HCT116 (cell line): ENCODE measurements around the gene CYP2A13. TPM values are rescaled to one million over a fixed set of nuclear protein-coding genes. Genes with fewer than 3 reads are reported as not detected.
A peak's percentile ranks its signal among the peaks of the same experiment; 100 is the strongest.

ENCODE experiments used
- ATAC-seq: fragments of 200-7000 bp; cut with Tn5 transposase; 2 replicates; pipeline ENCODE4 v1.9.1; 2020; ENCODE audit warnings: mild to moderate bottlenecking, moderate library complexity
- BruUV-seq: library from RNA; stranded (reverse); fragments of 400-500 nt; replicated peaks from 2 replicates; lab custom pipeline; 2021; lab: Mats Ljungman, UMichigan
- CTCF ChIA-PET: fragments of 300-600 bp; sonication (Branson Sonifier 250); formaldehyde crosslinking; loops from one replicate; lab custom pipeline; 2021; ENCODE audit warnings: antibody characterized with exemption; lab: Charles Lee
- POLR2A ChIA-PET: fragments of 300-600, 350-600 bp; sonication (Branson Sonifier 250); formaldehyde crosslinking; loops from one replicate; lab custom pipeline; 2021; ENCODE audit warnings: antibody characterized with exemption; lab: Charles Lee
- RAD21 ChIA-PET, 2 experiments: fragments of 300-600 bp; sonication (Branson Sonifier 250); formaldehyde crosslinking; loops; one replicate each; lab custom pipeline; 2023; ENCODE audit warnings: low total read pairs in 2 of 2; ENCODE audit not compliant: uncharacterized antibody in 2 of 2, unreplicated experiment in 2 of 2, low non-redundant PET in 1 of 2; lab: Charles Lee
- DNase-seq: peaks from one replicate; pipeline ENCODE4 v3.0.0-alpha.2; 2010; ENCODE audit warnings: low read depth, low spot score
- H2AFZ ChIP-seq: fragments of 200-600 bp; shearing (Covaris generic), sonication (generic); 2 replicates; pipeline ENCODE4 v1.6.1; 2017; ENCODE audit warnings: low read depth, mixed run types, mixed read lengths, antibody characterized with exemption, low read length; ENCODE audit not compliant: poor library complexity, severe bottlenecking
- H3K27ac ChIP-seq: 2 replicates; pipeline ENCODE4 v1.5.1; 2012; ENCODE audit warnings: low read depth, low read length
- H3K27me3 ChIP-seq: fragments of 200-600 bp; sonication (generic); 2 replicates; pipeline ENCODE4 v1.6.1; 2016; ENCODE audit warnings: mixed run types, low read length, mixed read lengths; ENCODE audit not compliant: insufficient read depth
- H3K36me3 ChIP-seq, 2 experiments: fragments of 200-500 bp in 1 of 2; fragments of 200-600 bp in 1 of 2; sonication (Bioruptor generic) in 1 of 2; sonication (generic) in 1 of 2; 2 replicates each; pipeline versions ENCODE4 v1.5.1 to v1.6.1; 2014 to 2016; ENCODE audit warnings: low read length in 2 of 2, inconsistent platforms in 1 of 2, mixed read lengths in 1 of 2, mixed run types in 1 of 2; ENCODE audit not compliant: insufficient read depth in 2 of 2, control insufficient read depth in 1 of 2
- H3K4me1 ChIP-seq, 2 experiments: fragments of 200-600 bp in 1 of 2; sonication (generic) in 1 of 2; 2 replicates each; pipeline versions ENCODE4 v1.5.1 to v1.6.1; 2012 to 2017; ENCODE audit warnings: low read length in 2 of 2, inconsistent platforms in 1 of 2, mild to moderate bottlenecking in 1 of 2, mixed read lengths in 1 of 2, mixed run types in 1 of 2, moderate library complexity in 1 of 2; ENCODE audit not compliant: insufficient read depth in 2 of 2, control insufficient read depth in 1 of 2
- H3K4me2 ChIP-seq: fragments of 200-600 bp; sonication (generic); 2 replicates; pipeline ENCODE4 v1.6.1; 2017; ENCODE audit warnings: mixed run types, low read length, mixed read lengths
- H3K4me3 ChIP-seq, 2 experiments: fragments of 200-600 bp in 1 of 2; sonication (generic) in 1 of 2; replicated peaks in 1 of 2; 2 replicates each; pipeline ENCODE4 v1.5.1; 2011 to 2016; ENCODE audit warnings: low read length in 2 of 2, control low read depth in 1 of 2, low read depth in 1 of 2, mild to moderate bottlenecking in 1 of 2, mixed read lengths in 1 of 2, mixed run types in 1 of 2
- H3K79me2 ChIP-seq: fragments of 200-600 bp; sonication (generic); 2 replicates; pipeline ENCODE4 v1.6.1; 2017; ENCODE audit warnings: mild to moderate bottlenecking, mixed run types, low read length, moderate library complexity, mixed read lengths; ENCODE audit not compliant: insufficient read depth
- H3K9ac ChIP-seq: fragments of 200-600 bp; sonication (generic); 2 replicates; pipeline ENCODE4 v1.6.1; 2016; ENCODE audit warnings: low read length, mixed read lengths
- H3K9me2 ChIP-seq: fragments of 200-600 bp; sonication (generic), shearing (Covaris generic); 2 replicates; pipeline ENCODE4 v1.6.1; 2017; ENCODE audit warnings: mixed run types, mild to moderate bottlenecking, moderate library complexity; ENCODE audit not compliant: insufficient read depth
- H3K9me3 ChIP-seq, 2 experiments: fragments of 200-500 bp in 1 of 2; fragments of 200-600 bp in 1 of 2; sonication (Bioruptor generic) in 1 of 2; sonication (generic) in 1 of 2; 2 replicates each; pipeline ENCODE4 v1.6.1; 2014 to 2017; ENCODE audit warnings: low read length in 2 of 2, mixed read lengths in 2 of 2, inconsistent platforms in 1 of 2, low read depth in 1 of 2, mild to moderate bottlenecking in 1 of 2, mixed run types in 1 of 2, moderate library complexity in 1 of 2; ENCODE audit not compliant: control insufficient read depth in 1 of 2, insufficient read depth in 1 of 2
- H4K20me1 ChIP-seq: fragments of 200-600 bp; sonication (generic), shearing (Covaris generic); 2 replicates; pipeline ENCODE4 v1.6.1; 2017; ENCODE audit warnings: mixed run types, mild to moderate bottlenecking, moderate library complexity; ENCODE audit not compliant: insufficient read depth
- CEBPB ChIP-seq: IDR thresholded peaks from 2 replicates; pipeline ENCODE4 v1.6.1; 2012; ENCODE audit warnings: low read depth
- EGR1 ChIP-seq: IDR thresholded peaks from 2 replicates; pipeline ENCODE4 v1.6.1; 2012; ENCODE audit warnings: low read depth
- ELF1 ChIP-seq: IDR thresholded peaks from 2 replicates; pipeline ENCODE4 v1.6.1; 2012; ENCODE audit warnings: low read depth, borderline replicate concordance
- EZH2 ChIP-seq: fragments of 200-600 bp; sonication (generic); IDR thresholded peaks from 2 replicates; pipeline ENCODE4 v1.6.1; 2017; ENCODE audit warnings: antibody characterized with exemption, mixed run types
- EZH2phosphoT487 ChIP-seq: fragments of 200-600 bp; IDR thresholded peaks from 2 replicates; pipeline ENCODE4 v1.6.1; 2018; ENCODE audit warnings: antibody characterized with exemption, borderline replicate concordance
- JUND ChIP-seq: IDR thresholded peaks from 2 replicates; pipeline ENCODE4 v1.6.1; 2012
- POLR2A ChIP-seq: IDR thresholded peaks from 2 replicates; pipeline ENCODE4 v1.7.0; 2011; ENCODE audit warnings: borderline replicate concordance; ENCODE audit not compliant: insufficient read depth, insufficient read length; ENCODE audit errors: extremely low read depth
- SIN3A ChIP-seq: IDR thresholded peaks from 2 replicates; pipeline ENCODE4 v1.6.1; 2012; ENCODE audit warnings: low read depth
- SP1 ChIP-seq: IDR thresholded peaks from 2 replicates; pipeline ENCODE4 v1.6.1; 2012; ENCODE audit warnings: low read depth
- SRF ChIP-seq: IDR thresholded peaks from 2 replicates; pipeline ENCODE4 v1.6.1; 2012; ENCODE audit warnings: low read depth
- ZBTB33 ChIP-seq: IDR thresholded peaks from 2 replicates; pipeline ENCODE4 v1.6.1; 2011; ENCODE audit warnings: mild to moderate bottlenecking, low read length, moderate library complexity; ENCODE audit not compliant: insufficient replicate concordance; ENCODE audit errors: extremely low read depth
- ZNF274 ChIP-seq: fragments of 200-500 bp; sonication (Bioruptor generic); IDR thresholded peaks from 2 replicates; pipeline ENCODE4 v1.6.1; 2014; ENCODE audit warnings: mild to moderate bottlenecking, low read depth, low read length, inconsistent platforms
- intact Hi-C: fragments of 100-400 bp; cut with micrococcal nuclease; formaldehyde crosslinking; loops from 2 replicates; pipeline ENCODE4 v1.10.0; 2022
- total RNA-seq: library from RNA; stranded (reverse); gene quantifications from one replicate; pipeline ENCODE4 v1.2.1, GENCODE V29; 2021; ENCODE audit not compliant: unreplicated experiment
- TF ChIP-seq, protein P1 (sequence below): IDR thresholded peaks from 2 replicates; pipeline ENCODE4 v1.6.1; 2012
- TF ChIP-seq, protein P2 (sequence below), 3 experiments: fragments of 200-600 bp in 1 of 3; sonication (generic) in 1 of 3; IDR thresholded peaks in 2 of 3; conservative IDR thresholded peaks in 1 of 3; 2 replicates each; pipeline ENCODE4 v1.5.1; 2012 to 2017; ENCODE audit warnings: low read depth in 2 of 3, low read length in 2 of 3, antibody characterized with exemption in 1 of 3, borderline replicate concordance in 1 of 3, control low read depth in 1 of 3, mild to moderate bottlenecking in 1 of 3, mixed read lengths in 1 of 3, mixed run types in 1 of 3, moderate library complexity in 1 of 3; ENCODE audit not compliant: insufficient read depth in 1 of 3

The CYP2A13 gene
- total RNA-seq, 1 experiment from 2014 or later: not detected

- intact Hi-C loops: no loop called here
- Histone ChIP-seq H3K4me1 (no peaks in the 10 kb centered on the region), H4K20me1 (no peaks in the 10 kb centered on the region)
- no peak for TF ChIP-seq JUND
- TF ChIP-seq POLR2A: no peak
- no peak for TF ChIP-seq EZH2
- TF ChIP-seq CEBPB: no peak
- no peak for TF ChIP-seq ZNF274
- TF ChIP-seq SP1: no peak
- TF ChIP-seq ELF1: no peak
- no peak for TF ChIP-seq ZBTB33
- no peak for TF ChIP-seq SIN3A
- TF ChIP-seq, protein P1, sequence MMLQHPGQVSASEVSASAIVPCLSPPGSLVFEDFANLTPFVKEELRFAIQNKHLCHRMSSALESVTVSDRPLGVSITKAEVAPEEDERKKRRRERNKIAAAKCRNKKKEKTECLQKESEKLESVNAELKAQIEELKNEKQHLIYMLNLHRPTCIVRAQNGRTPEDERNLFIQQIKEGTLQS: no peak
- TF ChIP-seq EGR1: no peak
- no peak for TF ChIP-seq EZH2phosphoT487
- TF ChIP-seq, protein P2, sequence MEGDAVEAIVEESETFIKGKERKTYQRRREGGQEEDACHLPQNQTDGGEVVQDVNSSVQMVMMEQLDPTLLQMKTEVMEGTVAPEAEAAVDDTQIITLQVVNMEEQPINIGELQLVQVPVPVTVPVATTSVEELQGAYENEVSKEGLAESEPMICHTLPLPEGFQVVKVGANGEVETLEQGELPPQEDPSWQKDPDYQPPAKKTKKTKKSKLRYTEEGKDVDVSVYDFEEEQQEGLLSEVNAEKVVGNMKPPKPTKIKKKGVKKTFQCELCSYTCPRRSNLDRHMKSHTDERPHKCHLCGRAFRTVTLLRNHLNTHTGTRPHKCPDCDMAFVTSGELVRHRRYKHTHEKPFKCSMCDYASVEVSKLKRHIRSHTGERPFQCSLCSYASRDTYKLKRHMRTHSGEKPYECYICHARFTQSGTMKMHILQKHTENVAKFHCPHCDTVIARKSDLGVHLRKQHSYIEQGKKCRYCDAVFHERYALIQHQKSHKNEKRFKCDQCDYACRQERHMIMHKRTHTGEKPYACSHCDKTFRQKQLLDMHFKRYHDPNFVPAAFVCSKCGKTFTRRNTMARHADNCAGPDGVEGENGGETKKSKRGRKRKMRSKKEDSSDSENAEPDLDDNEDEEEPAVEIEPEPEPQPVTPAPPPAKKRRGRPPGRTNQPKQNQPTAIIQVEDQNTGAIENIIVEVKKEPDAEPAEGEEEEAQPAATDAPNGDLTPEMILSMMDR (IDR thresholded peaks at IDR 0.05 in 2 of 3, conservative IDR thresholded peaks at IDR 0.05 in 1 of 3; ENCODE audit: borderline replicate concordance in 1 of 3, insufficient read depth in 1 of 3, low read depth in 2 of 3, low read length in 2 of 3): no peak
- TF ChIP-seq SRF: no peak
- TF ChIP-seq, all 23 proteins: peak for 0
- H3K36me3 ChIP-seq: no peaks in the 10 kb centered on the region
- H3K27ac ChIP-seq: no peak overlapping the region
- H3K27me3 ChIP-seq: peaks cover 7% of the 10 kb centered on the region; the same call in 1 of the 2 replicates
- H3K9me3 ChIP-seq: no peaks in the 10 kb centered on the region
- H3K9me2 ChIP-seq: no peaks in the 10 kb centered on the region
- no peak overlapping the region for H3K9ac ChIP-seq
- H2AFZ ChIP-seq: no peak overlapping the region
- ATAC-seq (0 out of 2 replicates have a peak, but pooled peaks have one; percentile 36), DNase-seq (no peak)
- H3K4me3 ChIP-seq: no peak overlapping the region
- POLR2A ChIA-PET: no interaction called here
- RAD21 ChIA-PET: no interaction called here
- CTCF ChIA-PET: no interaction called here
- H3K4me2 ChIP-seq: no peak overlapping the region
- H3K79me2 ChIP-seq: no peaks in the 10 kb centered on the region
- no TSS peak for BruUV-seq
Observed at GRCh38 chr19:41096353-41096752, 8.1 kb downstream of the CYP2A13 start.
